ENCODE data around the gene CLPX.
A peak's percentile ranks its signal among the peaks of the same experiment; 100 is the strongest.

CLPX gene

GRCh38 chr15:65134538-65134937, 50.6 kb downstream of the CLPX start:
- in situ Hi-C loops (cut with HindIII; ENCODE audit: low pct_ligation_motif_present, low sequenced_read_pairs): no loop called here
- H3K27ac ChIP-seq: no peak overlapping the region
- TF ChIP-seq CTCF (IDR thresholded peaks at IDR 0.05; ENCODE audit: low read depth, low read length, missing control alignments): no peak
- no peak for DNase-seq
- H3K36me3 ChIP-seq (replicated peaks): peaks cover 3% of the 10 kb centered on the region
- H3K27me3 ChIP-seq (replicated peaks): no peaks in the 10 kb centered on the region
- H3K4me3 ChIP-seq (ENCODE audit: low read depth, low read length): no peak overlapping the region

GRCh38 chr15:65133548-65134200, 51.5 kb downstream of the CLPX start, which contains the start of gene PDCD7:
Gene PDCD7, minus strand, starts transcription at chr15:65133808. Its CDS starts 27 bp downstream, at chr15:65133781.
- Histone ChIP-seq H3K4me3 (ENCODE audit: low read depth, low read length) (peak within 1 kb of the TSS; percentile 68), H3K27ac (peak within 1 kb of the TSS; percentile 56), H3K27me3 (replicated peaks) (no peaks in the 10 kb centered on the region), H3K36me3 (replicated peaks) (peaks cover 12% of the 10 kb centered on the region)
- no peak for TF ChIP-seq CTCF (IDR thresholded peaks at IDR 0.05; ENCODE audit: low read depth, low read length, missing control alignments)
- in situ Hi-C loops (cut with HindIII; ENCODE audit: low pct_ligation_motif_present, low sequenced_read_pairs): no loop called here
- peak; percentile 83 for DNase-seq

GRCh38 chr15:65132878-65133547, 52.1 kb downstream of the CLPX start:
- DNase-seq: peak; percentile 43
- Histone ChIP-seq H3K27me3 (replicated peaks) (no peaks in the 10 kb centered on the region), H3K36me3 (replicated peaks) (peaks cover 18% of the 10 kb centered on the region), H3K4me3 (ENCODE audit: low read depth, low read length) (peak overlapping the region; percentile 68), H3K27ac (peak overlapping the region; percentile 56)
- in situ Hi-C loops (cut with HindIII; ENCODE audit: low pct_ligation_motif_present, low sequenced_read_pairs): no loop called here
- TF ChIP-seq CTCF (IDR thresholded peaks at IDR 0.05; ENCODE audit: low read depth, low read length, missing control alignments): no peak

GRCh38 chr15:65130941-65131340, 54.2 kb downstream of the CLPX start:
- no peak overlapping the region for H3K27ac ChIP-seq
- peak; percentile 1 for DNase-seq
- in situ Hi-C loops (cut with HindIII; ENCODE audit: low pct_ligation_motif_present, low sequenced_read_pairs): no loop called here
- no peak for TF ChIP-seq CTCF (IDR thresholded peaks at IDR 0.05; ENCODE audit: low read depth, low read length, missing control alignments)
- no peak overlapping the region for H3K4me3 ChIP-seq (ENCODE audit: low read depth, low read length)
- H3K27me3 ChIP-seq (replicated peaks): no peaks in the 10 kb centered on the region
- peaks cover 30% of the 10 kb centered on the region for H3K36me3 ChIP-seq (replicated peaks)

- no peaks in the 10 kb centered on the region for H3K27me3 ChIP-seq (replicated peaks)
- DNase-seq: no peak
- in situ Hi-C loops (cut with HindIII; ENCODE audit: low pct_ligation_motif_present, low sequenced_read_pairs): no loop called here
- no peak for TF ChIP-seq CTCF (IDR thresholded peaks at IDR 0.05; ENCODE audit: low read depth, low read length, missing control alignments)
- H3K4me3 ChIP-seq (ENCODE audit: low read depth, low read length): no peak overlapping the region
- H3K36me3 ChIP-seq (replicated peaks): peaks cover 41% of the 10 kb centered on the region
- H3K27ac ChIP-seq: no peak overlapping the region
Measured at GRCh38 chr15:65115542-65115941, 69.6 kb downstream of the CLPX start.
